ENCODE measurements around the gene SUGCT.

GRCh38 chr7:40099837-40100236 lies 35.0 kb upstream of the SUGCT start:
- TF ChIP-seq POLR2A (IDR thresholded peaks at IDR 0.05; ENCODE audit: extremely low read depth, insufficient read length) (no peak), CTCF (IDR thresholded peaks at IDR 0.05; ENCODE audit: low read depth, low read length) (no peak)
